GM23338 (cell line): ENCODE data around the gene UBE3A. TPM values are rescaled to one million over a fixed set of nuclear protein-coding genes. Genes with fewer than 3 reads are reported as not detected.

Source experiments
- ATAC-seq: fragments of 200-7000 bp; cut with Tn5 transposase; 3 replicates; pipeline ENCODE4 v1.9.1; 2020
- DNase-seq: peaks from one replicate; pipeline ENCODE4 v3.0.0-alpha.2; 2015; ENCODE audit warnings: low spot score
- H2AFZ ChIP-seq: fragments of 200-600 bp; sonication (generic); 2 replicates; pipeline ENCODE4 v1.8.0; 2016; ENCODE audit warnings: antibody characterized with exemption, mild to moderate bottlenecking, moderate library complexity
- H3F3A ChIP-seq: fragments of 200-600 bp; sonication (generic); replicated peaks from 2 replicates; pipeline ENCODE4 v1.8.0; 2017; ENCODE audit warnings: antibody characterized with exemption, mixed run types, low read depth
- H3K27ac ChIP-seq: fragments of 200-600 bp; sonication (generic); 2 replicates; pipeline ENCODE4 v1.6.1; 2016; ENCODE audit warnings: low read depth
- H3K27me3 ChIP-seq: fragments of 200-600 bp; sonication (generic); 2 replicates; pipeline ENCODE4 v1.8.0; 2016; ENCODE audit warnings: mild to moderate bottlenecking, mixed run types, moderate library complexity; ENCODE audit not compliant: insufficient read depth
- H3K36me3 ChIP-seq: fragments of 200-600 bp; sonication (generic); 2 replicates; pipeline ENCODE4 v1.8.0; 2016; ENCODE audit warnings: mild to moderate bottlenecking; ENCODE audit not compliant: insufficient read depth
- H3K4me1 ChIP-seq: fragments of 200-600 bp; sonication (generic); 2 replicates; pipeline ENCODE4 v1.8.0; 2016; ENCODE audit warnings: mild to moderate bottlenecking, moderate library complexity; ENCODE audit not compliant: insufficient read depth
- H3K4me2 ChIP-seq: fragments of 200-600 bp; sonication (generic); 2 replicates; pipeline ENCODE4 v1.7.1; 2017; ENCODE audit warnings: mixed run types
- H3K4me3 ChIP-seq: fragments of 200-600 bp; sonication (generic); 2 replicates; pipeline ENCODE4 v1.6.1; 2016; ENCODE audit warnings: mixed run types
- H3K79me2 ChIP-seq: fragments of 200-600 bp; sonication (generic); replicated peaks from 2 replicates; pipeline ENCODE4 v1.8.0; 2017; ENCODE audit warnings: mild to moderate bottlenecking; ENCODE audit not compliant: insufficient read depth
- H3K9me2 ChIP-seq: fragments of 200-600 bp; sonication (generic); 2 replicates; pipeline ENCODE4 v1.8.0; 2017; ENCODE audit not compliant: insufficient read depth
- H4K20me1 ChIP-seq: fragments of 200-600 bp; sonication (generic); replicated peaks from 2 replicates; pipeline ENCODE4 v1.8.0; 2017; ENCODE audit warnings: mild to moderate bottlenecking; ENCODE audit not compliant: insufficient read depth
- H3K27ac Mint-ChIP-seq: 2 replicates; pipeline ENCODE4 v1.8.0; 2020; ENCODE audit warnings: inconsistent platforms, mild to moderate bottlenecking, moderate library complexity, mixed read lengths
- H3K27me3 Mint-ChIP-seq: 3 replicates; pipeline ENCODE4 v1.8.0; 2022; ENCODE audit warnings: low read depth, mild to moderate bottlenecking, moderate library complexity, mixed read lengths, inconsistent platforms; ENCODE audit not compliant: insufficient read depth, poor library complexity
- H3K36me3 Mint-ChIP-seq: 3 replicates; pipeline ENCODE4 v1.8.0; 2021; ENCODE audit warnings: low read depth, mild to moderate bottlenecking, inconsistent platforms, moderate library complexity, mixed read lengths
- H3K4me1 Mint-ChIP-seq: 3 replicates; pipeline ENCODE4 v1.8.0; 2020; ENCODE audit warnings: mild to moderate bottlenecking, inconsistent platforms, mixed read lengths
- H3K4me3 Mint-ChIP-seq: 3 replicates; pipeline ENCODE4 v1.8.0; 2021; ENCODE audit warnings: moderate library complexity, mild to moderate bottlenecking, inconsistent platforms, mixed read lengths
- H3K9me3 Mint-ChIP-seq: 3 replicates; pipeline ENCODE4 v1.8.0; 2020; ENCODE audit warnings: moderate library complexity, mild to moderate bottlenecking, inconsistent platforms, mixed read lengths
- ETS1 ChIP-seq: IDR thresholded peaks from 2 replicates; pipeline ENCODE4 v1.6.1; 2016; ENCODE audit warnings: antibody characterized with exemption
- JUNB ChIP-seq: IDR thresholded peaks from one replicate; pipeline ENCODE4 v1.6.1; 2016; ENCODE audit warnings: antibody characterized with exemption; ENCODE audit not compliant: unreplicated experiment
- ZNF114 ChIP-seq: fragments of 250-450 bp; sonication (Bioruptor Pico); IDR thresholded peaks from 2 replicates; pipeline ENCODE4 v1.5.0; 2020; ENCODE audit warnings: mild to moderate bottlenecking, moderate library complexity
- ZNF331 ChIP-seq: fragments of 250-450 bp; sonication (Bioruptor Pico); IDR thresholded peaks from 2 replicates; pipeline ENCODE4 v1.5.0; 2020; ENCODE audit warnings: low read depth, mild to moderate bottlenecking, moderate library complexity
- ZNF462 ChIP-seq: fragments of 250-450 bp; sonication (Bioruptor Pico); IDR thresholded peaks from 2 replicates; pipeline ENCODE4 v1.5.0; 2020; ENCODE audit warnings: mild to moderate bottlenecking, moderate library complexity
- polyA plus RNA-seq: library from polyadenylated mRNA; unstranded; fragments of >200 nt; fragmentation: Nextera tagmentation; extraction: Ambion mirVana; gene quantifications from 2 replicates; pipeline ENCODE4 v1.2.1, GENCODE V29; 2016
- total RNA-seq: library from RNA; depleted of rRNA; stranded (reverse); fragments of >200 nt; shearing (Covaris generic); gene quantifications from 2 replicates; pipeline ENCODE4 v1.2.3, GENCODE V29; 2014

Gene UBE3A
- total and polyA plus RNA-seq, 2 experiments from 2014 or later, result 96.1 to 150 TPM

- TF ChIP-seq ZNF462 (CRISPR knock-in tag), result no peak
- no peak for TF ChIP-seq JUNB
These were observed 60.3 kb downstream of the UBE3A start (continued) for GRCh38 chr15:25378501-25378901.

GRCh38 chr15:25375557-25375956 lies 63.3 kb downstream of the UBE3A start:
- no peak overlapping the region for H3K4me2 ChIP-seq
- H3K4me1 ChIP-seq, result no peaks in the 10 kb centered on the region
- H3K79me2 ChIP-seq, result peaks cover 82% of the 10 kb centered on the region
- Mint-ChIP-seq H3K4me3 (no peak overlapping the region), H3K27ac (no peak overlapping the region), H3K36me3 (peaks cover 44% of the 10 kb centered on the region), H3K27me3 (no peaks in the 10 kb centered on the region), H3K9me3 (no peaks in the 10 kb centered on the region), H3K4me1 (no peaks in the 10 kb centered on the region; the same call in 2 of the 3 replicates)
- H3K27ac ChIP-seq, result no peak overlapping the region
- DNase-seq (no peak), ATAC-seq (no peak)
- no peaks in the 10 kb centered on the region for H3F3A ChIP-seq
- H2AFZ ChIP-seq, result no peak overlapping the region
- peaks cover 12% of the 10 kb centered on the region for H4K20me1 ChIP-seq
- H3K4me3 ChIP-seq, result no peak overlapping the region
- no peak for TF ChIP-seq ZNF114 (CRISPR knock-in tag)
- TF ChIP-seq ZNF331 (CRISPR knock-in tag), result no peak
- no peak for TF ChIP-seq ETS1
- no peaks in the 10 kb centered on the region for H3K9me2 ChIP-seq
- H3K27me3 ChIP-seq, result no peaks in the 10 kb centered on the region
- H3K36me3 ChIP-seq, result peaks cover 5% of the 10 kb centered on the region; the same call in 1 of the 2 replicates
